ENCODE data around the gene ATXN10.

Gene ATXN10

GRCh38 chr22:45763236-45763624, 91.6 kb downstream of the ATXN10 start:
- no peak for DNase-seq

DNA sequence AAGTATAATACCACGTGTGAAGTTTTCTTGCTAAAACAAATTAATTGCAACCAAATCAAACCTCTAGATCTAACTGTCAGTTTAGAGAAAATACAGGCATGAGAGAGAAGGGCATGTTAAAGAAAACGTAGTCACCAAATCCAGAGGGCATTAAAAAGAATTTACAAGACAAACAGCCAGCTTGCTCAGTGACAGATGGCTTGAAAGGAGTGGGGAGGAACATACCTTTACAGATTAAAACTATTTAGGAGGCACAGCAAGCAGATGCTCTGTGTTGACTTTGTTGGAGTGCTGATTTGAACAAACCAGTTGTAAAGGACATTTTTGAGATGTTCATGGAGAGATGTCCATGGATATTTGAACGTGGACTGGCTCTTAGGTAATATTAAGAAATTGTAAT, 96.9 kb downstream of the ATXN10 start:
- DNase-seq: no peak

- no peak for DNase-seq
These were observed 98.1 kb downstream of the ATXN10 start for GRCh38 chr22:45769569-45770210.

GRCh38 chr22:45770506-45770905, 98.9 kb downstream of the ATXN10 start:
- DNase-seq: no peak

- DNase-seq: no peak
These were observed 99.4 kb downstream of the ATXN10 start for GRCh38 chr22:45771057-45771456.

DNA sequence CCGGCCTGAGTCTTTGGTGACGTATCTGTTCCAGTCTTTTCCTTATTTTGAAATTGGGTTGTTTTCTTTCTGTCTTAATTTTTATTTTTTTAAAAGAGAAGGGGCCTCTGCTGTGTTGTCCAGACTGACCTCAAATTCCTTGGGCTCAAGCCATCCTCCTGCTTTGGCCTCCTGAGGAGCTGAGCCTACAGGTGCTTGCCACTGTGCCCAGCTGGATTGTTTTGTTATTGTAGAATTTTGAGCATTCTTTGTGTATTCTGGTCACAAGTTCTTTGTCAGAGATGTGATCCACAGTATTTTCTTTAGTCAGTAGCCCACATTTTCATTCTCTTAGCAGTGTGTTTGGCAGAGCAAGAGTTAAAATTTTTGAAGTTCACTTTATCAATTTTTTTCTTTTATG, 100.1 kb downstream of the ATXN10 start:
- DNase-seq: no peak

DNA sequence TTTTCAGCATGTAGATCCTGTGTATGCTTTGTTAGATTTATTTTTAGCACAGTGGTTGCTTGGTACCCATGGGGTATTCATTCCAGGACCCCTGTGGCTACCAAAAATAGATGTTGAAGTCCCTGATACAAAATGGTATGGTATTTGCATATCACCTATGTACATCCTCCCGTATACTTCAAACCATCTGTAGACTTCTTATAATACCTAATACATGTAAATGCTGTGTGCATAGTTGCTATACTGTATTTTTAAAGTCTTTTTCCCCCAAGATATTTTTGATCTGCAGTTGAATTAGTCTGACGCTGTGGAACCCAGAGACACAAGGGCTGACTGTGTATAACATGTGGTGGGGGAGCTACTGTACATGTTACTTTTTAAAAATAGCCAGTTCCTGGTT, 101.1 kb downstream of the ATXN10 start:
- DNase-seq: no peak

- DNase-seq: no peak
These were observed 102.5 kb downstream of the ATXN10 start for GRCh38 chr22:45774001-45774670.

DNA sequence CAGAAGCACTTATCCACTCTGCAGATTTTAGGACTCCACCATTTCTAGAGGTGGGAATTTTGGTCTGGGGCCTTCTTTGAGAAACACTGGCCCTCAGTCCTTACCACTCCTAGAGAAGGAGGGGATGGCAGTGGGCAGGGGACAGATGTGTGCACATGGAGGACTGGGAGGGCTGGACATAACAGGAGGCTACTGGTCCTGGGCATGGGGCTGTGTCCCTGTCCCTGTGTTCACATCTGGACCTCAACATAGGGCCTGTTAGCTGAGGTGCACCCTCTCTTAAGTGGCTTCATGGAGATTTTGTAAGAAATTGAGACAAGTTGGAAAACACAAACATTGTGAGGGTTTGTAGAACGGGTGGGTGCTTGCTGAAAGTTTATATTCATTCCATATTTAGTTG, 103.4 kb downstream of the ATXN10 start:
- no peak for DNase-seq

DNA sequence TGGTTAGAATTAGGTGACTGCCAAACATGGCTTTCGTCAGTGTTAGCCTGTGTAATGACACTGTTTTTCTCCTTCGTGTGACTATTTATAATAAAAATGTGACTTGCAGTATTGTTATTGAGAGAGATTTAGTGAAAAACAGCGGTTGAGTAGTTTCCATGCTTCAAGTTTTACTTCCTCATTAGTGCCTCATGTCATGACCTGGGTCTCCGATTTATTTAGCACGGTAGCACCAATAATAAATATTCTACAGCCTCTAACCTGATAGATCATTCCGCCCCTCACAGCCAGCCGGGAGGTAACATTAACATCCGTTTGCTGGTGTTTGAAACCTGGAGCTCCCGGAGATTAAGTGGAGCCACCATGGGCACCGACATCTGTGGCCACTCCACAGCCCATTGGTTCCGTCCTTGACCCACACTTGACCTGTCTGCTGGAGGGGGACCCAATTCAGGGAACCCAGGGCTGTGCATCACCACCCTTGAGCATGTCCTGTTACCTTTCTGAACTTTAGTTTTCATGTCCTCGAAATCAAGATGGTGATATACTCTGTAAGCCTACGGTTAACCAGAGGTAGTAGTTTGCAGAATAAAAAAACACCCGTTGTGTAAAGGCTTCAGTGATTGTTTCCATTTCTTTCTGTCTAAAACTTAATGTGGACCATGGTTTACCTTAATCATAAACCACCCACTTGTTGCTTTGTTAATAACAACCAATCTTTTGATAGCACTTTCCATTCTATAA, 104.1 kb downstream of the ATXN10 start:
- no peak for DNase-seq

DNA sequence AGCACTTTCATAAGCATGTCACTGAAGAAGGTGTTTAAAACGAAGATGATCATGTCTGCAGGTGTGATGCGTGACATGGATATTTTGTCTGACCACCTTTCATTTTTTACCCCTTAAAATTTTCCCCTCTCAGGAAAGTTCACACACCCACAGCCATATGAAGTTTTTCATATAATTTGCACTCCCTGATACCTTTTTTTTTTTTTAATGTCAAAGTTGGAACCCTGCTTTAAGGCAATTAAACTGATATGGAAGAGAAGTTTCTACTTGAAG, 104.6 kb downstream of the ATXN10 start:
- DNase-seq: no peak

- no peak for DNase-seq
These were observed 105.6 kb downstream of the ATXN10 start for GRCh38 chr22:45777046-45777851.

GRCh38 chr22:45777852-45778375, 106.3 kb downstream of the ATXN10 start:
- no peak for DNase-seq

GRCh38 chr22:45781459-45781858, 109.8 kb downstream of the ATXN10 start:
- no peak for DNase-seq

DNA sequence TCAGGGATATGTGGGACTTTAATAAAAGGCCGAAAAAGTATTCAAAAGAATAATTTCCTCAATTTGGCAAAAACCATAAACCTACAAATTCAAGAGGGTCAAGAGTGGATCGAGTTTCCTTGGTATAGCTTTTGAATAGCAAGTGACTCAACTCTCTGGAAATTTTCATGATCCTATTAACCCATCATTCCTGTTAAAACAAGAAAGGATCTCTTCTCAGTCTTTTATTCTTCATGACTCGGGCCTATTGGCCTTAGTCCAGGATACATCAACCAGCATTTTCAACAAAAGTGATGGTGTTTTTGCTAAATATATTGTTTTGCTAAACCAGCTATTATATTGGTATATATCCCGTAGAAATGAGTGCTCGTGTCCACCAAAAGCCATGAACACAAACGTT, 110.3 kb downstream of the ATXN10 start:
- DNase-seq: no peak

- no peak for DNase-seq
These were observed 111.4 kb downstream of the ATXN10 start for GRCh38 chr22:45783021-45783420.

DNA sequence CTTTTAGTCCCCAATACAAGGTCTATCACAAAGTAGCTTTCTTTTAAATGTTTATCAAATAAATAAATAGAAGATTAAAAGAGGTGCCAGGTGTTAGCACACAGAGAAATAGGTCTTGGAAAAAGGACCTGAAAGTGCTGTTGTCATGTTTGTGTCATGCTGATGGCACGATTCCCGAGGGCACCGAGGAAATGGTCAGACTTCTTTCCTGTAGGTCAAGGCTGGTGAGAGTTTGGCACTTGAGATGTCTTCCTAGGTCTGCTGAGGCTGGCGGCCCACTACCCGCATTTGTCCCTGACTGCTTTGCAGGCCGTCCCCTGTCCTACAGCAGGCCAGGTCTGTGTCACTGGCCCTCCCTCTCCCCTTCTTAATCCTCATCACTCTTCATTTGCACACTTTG, 112.1 kb downstream of the ATXN10 start:
- DNase-seq: no peak

DNA sequence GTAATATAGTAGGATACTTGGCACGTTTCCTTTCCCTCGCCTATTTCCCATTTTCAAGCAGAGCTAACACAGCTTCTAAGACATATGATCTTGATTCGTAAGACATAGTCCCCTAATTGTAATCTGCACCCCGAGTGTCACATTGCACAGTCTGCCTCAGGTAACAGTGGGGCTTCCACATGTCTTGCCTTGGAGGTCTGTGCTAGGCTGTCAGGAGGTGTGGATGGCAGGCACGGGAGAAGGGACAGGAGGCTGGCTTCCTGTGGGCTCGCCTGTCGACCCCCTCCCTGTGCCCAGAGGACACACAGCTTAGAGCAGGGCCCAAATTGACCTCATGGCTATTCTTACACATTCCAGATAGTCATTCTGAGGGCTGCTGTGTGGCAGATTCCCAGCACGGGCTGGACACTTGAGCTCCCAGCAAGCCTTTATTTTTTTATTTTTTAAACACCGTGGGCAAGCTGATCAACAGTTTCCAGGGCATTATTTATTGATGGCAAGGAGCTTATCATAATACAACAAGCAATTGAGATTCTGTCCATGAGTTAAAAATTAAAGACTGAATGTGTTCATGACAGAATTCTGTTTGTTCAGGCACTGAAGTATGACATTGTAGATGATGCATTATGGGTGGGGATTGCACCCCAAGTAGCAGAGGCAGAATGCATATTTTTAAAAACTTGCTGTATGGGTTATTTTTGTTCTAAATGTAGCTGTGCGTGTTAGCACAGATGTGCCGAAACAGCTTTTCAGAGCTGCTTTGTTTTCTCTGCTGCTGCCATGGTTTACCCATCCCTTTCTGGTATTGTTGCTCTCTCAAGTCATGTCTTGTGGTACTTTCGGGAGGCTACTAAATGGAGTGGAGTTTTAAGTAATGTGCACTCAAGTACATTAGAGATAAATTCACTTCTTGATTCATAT, 113.0 kb downstream of the ATXN10 start:
- DNase-seq: no peak

DNA sequence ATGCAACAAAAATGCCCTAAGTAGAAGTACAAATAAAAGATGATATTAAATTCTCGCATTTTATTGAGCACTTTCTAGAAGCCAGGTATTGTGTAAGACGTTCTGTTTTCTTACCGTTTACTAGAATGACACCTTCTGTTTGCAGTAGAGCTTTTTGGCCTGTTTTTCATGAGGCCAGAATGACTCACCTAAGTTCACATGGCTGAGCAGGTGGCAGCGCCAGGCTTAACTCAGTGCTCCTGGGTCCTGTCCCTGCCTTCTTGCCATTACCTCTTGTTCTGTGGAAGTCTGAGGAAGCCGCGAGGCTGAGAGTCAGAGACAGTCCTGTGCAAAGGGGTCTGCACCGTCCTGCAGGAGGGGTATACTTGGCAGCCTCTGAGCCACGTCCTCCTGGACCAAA, 113.8 kb downstream of the ATXN10 start:
- DNase-seq: no peak

DNA sequence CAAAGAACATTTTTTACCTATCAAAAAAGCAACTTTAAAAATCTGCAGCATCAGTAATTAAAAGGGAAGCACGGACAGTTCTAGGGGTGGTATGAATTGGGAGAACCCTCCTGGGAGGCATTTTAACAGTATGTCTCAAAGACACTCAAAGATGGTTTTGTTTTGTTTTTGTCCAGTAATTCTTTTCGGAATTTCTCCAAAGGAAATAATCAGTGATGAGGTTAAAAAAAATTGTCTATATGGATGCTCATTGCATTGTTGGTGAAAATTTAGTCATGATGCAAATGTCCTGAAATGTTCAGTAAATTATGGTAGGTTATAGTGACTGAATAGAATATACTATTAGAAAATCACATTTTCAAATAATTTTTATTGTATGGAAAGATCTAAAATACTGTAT, 115.1 kb downstream of the ATXN10 start:
- DNase-seq: no peak

DNA sequence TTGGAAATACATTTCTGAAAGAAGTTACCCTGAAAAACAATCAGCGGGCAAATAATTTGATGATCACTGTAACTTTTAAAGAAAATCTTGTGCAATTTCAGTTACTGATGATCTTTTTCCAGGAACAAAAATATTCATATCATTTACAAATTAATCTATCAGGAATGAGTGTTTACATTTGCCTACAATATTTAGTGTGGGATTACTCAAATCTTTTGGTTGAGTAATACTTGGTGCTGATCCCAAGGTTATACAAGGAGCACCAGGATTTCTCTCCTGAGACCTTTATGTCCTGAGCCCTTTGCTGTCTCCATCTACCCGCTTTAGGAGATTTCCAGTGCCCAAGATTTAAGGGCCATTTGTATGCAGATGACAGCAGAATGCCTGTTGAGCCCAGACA, 116.1 kb downstream of the ATXN10 start:
- no peak for DNase-seq

GRCh38 chr22:45788522-45788921, 116.9 kb downstream of the ATXN10 start:
- DNase-seq: no peak
